IPS-20b (cell line): ENCODE measurements around the gene C3orf20.

Experiments used
- H3K27ac ChIP-seq: one replicate; pipeline ENCODE4 v1.5.1; 2013; ENCODE audit warnings: low read length
- H3K27me3 ChIP-seq: 2 replicates; pipeline ENCODE4 v1.6.1; 2013; ENCODE audit warnings: mild to moderate bottlenecking, low read length, inconsistent platforms; ENCODE audit not compliant: insufficient read depth
- H3K36me3 ChIP-seq: 2 replicates; pipeline ENCODE4 v1.6.1; 2013; ENCODE audit warnings: low read depth, mild to moderate bottlenecking, inconsistent platforms, low read length, moderate library complexity; ENCODE audit not compliant: insufficient read depth
- H3K4me1 ChIP-seq: 2 replicates; pipeline ENCODE4 v1.6.1; 2013; ENCODE audit warnings: mild to moderate bottlenecking, control low read depth, inconsistent platforms, low read length, moderate library complexity; ENCODE audit not compliant: insufficient read depth
- H3K4me3 ChIP-seq: 2 replicates; pipeline ENCODE4 v1.5.1; 2013; ENCODE audit warnings: mild to moderate bottlenecking, low read length, inconsistent platforms
- H3K9ac ChIP-seq: 2 replicates; pipeline ENCODE4 v1.6.1; 2013; ENCODE audit warnings: low read depth, mild to moderate bottlenecking, inconsistent platforms, low read length, moderate library complexity
- H3K9me3 ChIP-seq: 2 replicates; pipeline ENCODE4 v1.6.1; 2013; ENCODE audit warnings: mild to moderate bottlenecking, low read depth, low read length, inconsistent platforms; ENCODE audit not compliant: insufficient read depth

Gene C3orf20

DNA sequence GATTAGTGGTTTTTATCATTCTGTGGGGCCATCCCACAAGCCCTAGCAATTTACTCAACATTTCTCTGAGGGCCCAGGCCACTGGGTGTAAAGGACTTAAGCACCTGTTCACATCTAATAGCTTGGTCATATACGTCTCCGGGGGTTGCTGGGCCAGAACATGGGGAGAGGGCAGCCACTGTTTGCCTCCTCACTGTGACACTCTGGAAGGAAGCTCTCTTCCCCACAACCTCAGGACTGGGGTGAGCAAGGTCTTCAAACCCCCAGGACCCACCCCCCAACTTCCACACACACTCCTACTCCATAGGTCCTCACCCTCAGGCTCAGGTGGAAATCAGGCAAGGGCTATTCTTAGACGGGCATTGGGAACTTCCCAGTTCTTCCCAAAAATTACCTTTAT, 28.9 kb downstream of the C3orf20 start:
- no peak overlapping the region for H3K27ac ChIP-seq

DNA sequence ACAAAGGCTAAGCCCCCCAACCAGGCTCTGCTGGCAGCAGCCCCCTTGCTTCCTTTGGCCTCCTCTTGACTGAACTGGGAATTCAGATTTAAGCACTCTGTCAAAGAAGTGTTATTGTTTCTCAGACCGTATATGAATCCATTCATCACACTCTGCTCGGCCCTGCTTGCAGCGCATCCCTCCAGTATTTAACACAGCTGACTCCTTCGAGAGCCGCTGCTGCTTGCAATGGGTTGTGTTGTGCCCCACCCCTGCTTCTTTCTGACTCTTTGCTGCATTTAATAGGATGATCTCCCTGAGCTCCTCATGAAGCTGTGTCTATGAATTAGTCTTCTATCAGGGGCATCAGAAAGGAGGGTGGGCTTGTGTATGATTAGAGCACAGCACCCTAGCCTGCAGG, 31.2 kb downstream of the C3orf20 start:
- Histone ChIP-seq H3K27ac (no peak overlapping the region), H3K9ac (no peak overlapping the region), H3K4me3 (no peak overlapping the region), H3K4me1 (no peaks in the 10 kb centered on the region), H3K36me3 (no peaks in the 10 kb centered on the region), H3K27me3 (no peaks in the 10 kb centered on the region; the same call in 1 of the 2 replicates), H3K9me3 (no peaks in the 10 kb centered on the region)

More for the DNA sequence above, 28.9 kb downstream of the C3orf20 start:
- Histone ChIP-seq H3K4me1 (no peaks in the 10 kb centered on the region), H3K4me3 (no peak overlapping the region), H3K36me3 (no peaks in the 10 kb centered on the region), H3K9me3 (no peaks in the 10 kb centered on the region), H3K27me3 (no peaks in the 10 kb centered on the region; the same call in 1 of the 2 replicates), H3K9ac (no peak overlapping the region)

DNA sequence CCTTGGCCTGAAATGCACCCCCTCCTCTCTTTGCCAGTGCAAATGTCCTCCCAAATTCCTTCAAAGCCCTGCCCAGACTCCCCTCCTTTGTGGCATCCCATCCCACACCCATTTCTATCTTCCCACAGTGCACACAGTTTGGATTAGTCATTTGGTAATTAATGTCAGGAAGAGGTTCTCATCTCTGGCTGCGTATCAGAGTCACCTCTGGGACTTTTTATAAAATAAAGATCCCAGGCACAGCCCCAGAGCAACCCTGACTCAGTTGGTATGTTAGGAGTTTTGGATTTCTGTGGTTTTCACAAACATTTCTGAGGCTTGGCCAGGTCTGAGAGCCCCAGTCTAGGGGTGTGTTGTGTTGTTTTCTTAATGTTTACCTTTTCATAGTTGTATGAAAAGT, 41.6 kb downstream of the C3orf20 start:
- no peaks in the 10 kb centered on the region for H3K9me3 ChIP-seq
- no peak overlapping the region for H3K9ac ChIP-seq
- H3K36me3 ChIP-seq: no peaks in the 10 kb centered on the region
- H3K4me3 ChIP-seq: no peak overlapping the region
- H3K27me3 ChIP-seq: peaks cover 4% of the 10 kb centered on the region; the same call in 1 of the 2 replicates
- no peaks in the 10 kb centered on the region for H3K4me1 ChIP-seq
- H3K27ac ChIP-seq: no peak overlapping the region

DNA sequence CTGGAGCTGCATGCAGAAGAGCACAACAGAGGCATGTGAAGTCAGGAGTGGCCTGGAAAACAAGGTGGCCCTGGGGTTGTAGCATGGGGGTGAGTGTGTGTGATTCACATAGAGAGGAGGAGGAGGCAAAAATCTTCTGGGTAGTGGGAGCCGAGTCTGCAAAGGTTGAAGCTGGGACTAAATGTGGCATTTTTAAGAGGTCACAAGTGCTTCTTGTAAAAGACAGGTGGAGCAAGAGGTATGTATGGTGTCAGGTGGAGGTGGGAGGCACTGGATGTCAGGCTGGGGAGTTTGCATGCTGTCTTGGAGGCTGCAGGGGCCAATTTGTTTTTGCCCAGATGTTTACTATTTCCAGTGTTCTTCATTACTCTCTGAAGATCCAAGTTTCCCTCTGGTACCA, 42.4 kb downstream of the C3orf20 start:
- H3K9ac ChIP-seq: no peak overlapping the region
- H3K27ac ChIP-seq: no peak overlapping the region
- no peaks in the 10 kb centered on the region for H3K9me3 ChIP-seq
- H3K36me3 ChIP-seq: no peaks in the 10 kb centered on the region
- H3K27me3 ChIP-seq: peaks cover 4% of the 10 kb centered on the region; the same call in 1 of the 2 replicates
- no peak overlapping the region for H3K4me3 ChIP-seq
- H3K4me1 ChIP-seq: no peaks in the 10 kb centered on the region

DNA sequence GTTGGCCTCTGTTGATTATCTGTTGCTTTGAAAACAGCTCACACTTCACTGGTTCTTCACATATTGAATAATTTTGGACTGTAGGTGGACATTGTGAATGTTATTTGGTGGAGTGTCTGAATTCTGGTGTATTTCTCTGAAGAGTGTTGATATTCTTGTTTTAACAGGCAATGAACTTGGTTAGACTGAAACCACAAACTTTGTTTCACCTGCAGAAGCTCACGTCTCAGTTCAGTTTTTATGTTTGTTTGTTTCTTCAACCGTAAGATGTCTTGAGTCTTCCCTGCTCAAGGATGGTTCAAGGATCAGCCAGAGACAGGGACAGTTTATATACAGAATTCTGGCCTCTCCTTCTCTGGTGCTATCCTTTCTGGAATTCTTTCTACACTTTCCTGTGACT, 43.6 kb downstream of the C3orf20 start:
- H3K36me3 ChIP-seq: no peaks in the 10 kb centered on the region
- H3K4me3 ChIP-seq: no peak overlapping the region
- H3K27ac ChIP-seq: no peak overlapping the region
- H3K27me3 ChIP-seq: peaks cover under 1% of the 10 kb centered on the region; the same call in 1 of the 2 replicates
- H3K4me1 ChIP-seq: no peaks in the 10 kb centered on the region
- H3K9ac ChIP-seq: no peak overlapping the region
- H3K9me3 ChIP-seq: no peaks in the 10 kb centered on the region

DNA sequence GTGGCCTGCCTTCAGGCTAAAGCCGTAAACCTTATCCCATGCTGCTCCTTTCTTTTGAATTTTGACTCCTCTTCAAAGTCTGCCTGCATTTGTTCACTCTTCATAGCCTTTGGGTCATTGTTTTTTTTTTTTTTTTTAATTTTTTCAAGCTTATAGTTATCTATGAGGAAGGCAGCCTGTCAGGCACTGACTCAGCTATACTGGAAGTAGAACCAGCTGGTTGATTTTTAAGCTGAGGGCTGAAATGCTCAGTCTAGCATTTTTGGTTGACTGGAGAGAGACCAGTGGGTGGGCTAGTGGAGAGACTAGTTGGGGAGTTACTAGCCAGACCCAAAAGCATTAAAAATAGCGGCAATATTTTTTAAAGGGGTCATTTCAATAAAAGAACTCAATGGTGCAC, 44.1 kb downstream of the C3orf20 start:
- no peak overlapping the region for H3K9ac ChIP-seq
- H3K27me3 ChIP-seq: no peaks in the 10 kb centered on the region; the same call in 1 of the 2 replicates
- H3K27ac ChIP-seq: no peak overlapping the region
- no peaks in the 10 kb centered on the region for H3K4me1 ChIP-seq
- H3K36me3 ChIP-seq: no peaks in the 10 kb centered on the region
- H3K4me3 ChIP-seq: no peak overlapping the region
- no peaks in the 10 kb centered on the region for H3K9me3 ChIP-seq

DNA sequence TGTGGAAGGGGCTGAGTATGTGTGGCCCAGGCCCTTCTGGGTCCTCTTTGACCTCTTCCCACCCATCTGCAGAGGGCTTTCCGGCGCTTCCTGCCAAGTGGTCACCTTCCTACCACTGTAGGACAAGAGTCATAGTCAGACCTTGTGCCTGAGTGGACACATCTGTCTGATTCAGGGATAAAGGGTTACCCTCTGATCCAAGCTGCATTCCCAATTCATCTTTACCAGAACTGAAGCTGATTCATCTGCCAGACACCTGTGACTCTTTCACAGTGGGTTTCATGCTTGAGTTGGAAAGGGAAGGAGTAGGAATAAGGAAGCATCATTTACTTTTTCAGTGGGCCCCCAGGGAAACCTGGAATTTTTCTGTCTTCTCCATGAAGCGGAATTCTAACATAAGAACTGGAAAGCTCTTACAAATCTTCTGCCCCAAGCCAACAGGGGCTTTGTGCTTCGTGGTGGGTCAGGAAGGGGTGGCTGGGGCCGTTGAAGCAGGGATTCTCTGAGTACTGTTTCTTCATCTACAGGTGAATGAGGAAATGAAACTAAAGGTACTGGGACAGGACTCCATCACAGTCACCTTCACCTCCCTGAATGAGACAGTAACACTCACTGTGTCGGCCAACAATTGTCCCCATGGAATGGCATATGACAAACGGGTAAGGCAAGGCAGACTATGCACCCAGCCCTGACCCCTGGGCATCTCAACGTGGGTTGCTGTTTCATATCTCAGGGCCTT, 46.4 kb downstream of the C3orf20 start:
- H3K4me1 ChIP-seq: no peaks in the 10 kb centered on the region
- no peaks in the 10 kb centered on the region for H3K27me3 ChIP-seq
- H3K36me3 ChIP-seq: no peaks in the 10 kb centered on the region
- H3K9ac ChIP-seq: no peak overlapping the region
- no peaks in the 10 kb centered on the region for H3K9me3 ChIP-seq
- H3K4me3 ChIP-seq: no peak overlapping the region
- no peak overlapping the region for H3K27ac ChIP-seq

DNA sequence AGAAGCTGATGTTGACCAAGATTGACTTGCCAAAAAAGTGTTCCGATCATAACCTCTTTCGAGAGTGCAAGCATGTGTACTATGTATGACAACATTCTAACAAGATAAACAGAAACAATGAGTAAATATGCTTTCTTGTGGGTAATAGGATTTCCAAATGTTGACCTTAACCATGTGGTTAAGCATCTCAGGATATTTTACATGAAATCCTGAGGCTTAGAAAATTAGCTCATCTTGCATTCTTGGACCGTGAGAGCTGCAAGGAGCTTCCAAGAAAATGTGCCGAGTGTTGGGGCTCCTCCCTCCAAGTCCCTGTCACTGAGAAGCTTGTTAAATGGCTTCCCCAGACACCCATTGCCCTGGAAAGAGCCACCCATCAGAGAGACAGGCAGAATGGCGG, 50.1 kb downstream of the C3orf20 start:
- no peak overlapping the region for H3K4me3 ChIP-seq
- H3K4me1 ChIP-seq: no peaks in the 10 kb centered on the region
- H3K27me3 ChIP-seq: no peaks in the 10 kb centered on the region
- no peak overlapping the region for H3K9ac ChIP-seq
- H3K27ac ChIP-seq: no peak overlapping the region
- no peaks in the 10 kb centered on the region for H3K36me3 ChIP-seq
- no peaks in the 10 kb centered on the region for H3K9me3 ChIP-seq

DNA sequence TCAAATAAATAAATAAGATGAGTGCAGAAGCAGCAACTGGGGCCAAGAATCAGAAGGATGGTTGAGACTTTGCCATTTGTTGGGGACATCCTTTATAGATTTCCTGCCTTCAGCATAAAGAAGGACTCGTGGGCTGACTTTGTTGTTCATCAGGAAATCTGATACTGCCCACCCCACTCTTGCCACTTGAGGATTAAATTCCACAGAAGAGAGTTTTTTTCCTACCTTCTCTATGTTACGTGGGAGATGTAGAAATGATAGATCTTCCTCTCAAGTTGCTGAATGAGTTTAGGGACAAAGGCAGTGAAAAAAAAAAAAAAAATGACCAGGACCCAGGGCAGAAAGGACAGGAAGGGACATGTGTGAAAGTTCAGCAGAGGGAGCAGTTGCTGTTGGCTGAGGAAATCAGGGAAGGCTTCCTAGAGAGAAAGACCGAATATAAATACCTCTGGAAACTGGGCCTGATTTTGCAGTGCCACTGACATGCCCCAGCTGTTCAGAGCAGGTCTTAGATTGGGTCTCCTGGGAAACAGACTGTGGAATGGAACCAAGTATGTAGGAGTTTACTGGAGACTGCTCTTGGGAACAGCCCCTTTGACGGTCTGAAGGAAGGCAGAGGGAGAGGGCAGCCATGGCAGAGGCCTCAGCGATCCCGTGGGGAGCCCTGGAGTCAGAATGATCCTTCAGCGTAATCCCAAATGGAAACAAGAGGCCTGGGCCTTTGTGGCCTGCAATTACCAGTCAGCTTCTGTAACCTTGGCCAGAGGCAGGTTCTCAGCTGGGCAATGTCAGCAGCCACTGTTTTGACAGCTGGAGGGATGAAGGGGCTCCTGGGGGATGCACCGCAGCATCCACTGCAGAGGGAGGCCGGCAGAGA, 50.9 kb downstream of the C3orf20 start:
- Histone ChIP-seq H3K9me3 (no peaks in the 10 kb centered on the region), H3K9ac (no peak overlapping the region), H3K36me3 (no peaks in the 10 kb centered on the region), H3K27ac (no peak overlapping the region), H3K4me1 (no peaks in the 10 kb centered on the region), H3K4me3 (no peak overlapping the region), H3K27me3 (no peaks in the 10 kb centered on the region)

DNA sequence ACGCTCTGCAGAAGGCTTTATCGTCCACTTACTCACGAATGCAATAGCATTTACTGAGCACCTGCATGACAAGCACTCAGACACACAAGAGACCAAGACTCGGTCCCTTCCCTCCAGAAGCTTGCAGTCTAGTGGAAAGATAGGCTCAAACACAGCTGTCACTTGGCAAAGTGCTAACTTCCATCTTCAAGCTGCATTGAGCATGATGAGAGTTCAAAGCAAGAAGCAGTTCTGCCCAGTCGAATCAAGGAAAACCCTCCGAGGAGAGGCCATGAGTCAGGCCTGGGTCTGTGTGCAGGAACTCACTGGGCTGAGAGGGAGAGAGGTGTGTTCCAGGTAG, 51.5 kb downstream of the C3orf20 start:
- H3K36me3 ChIP-seq: no peaks in the 10 kb centered on the region
- no peak overlapping the region for H3K9ac ChIP-seq
- no peaks in the 10 kb centered on the region for H3K9me3 ChIP-seq
- no peak overlapping the region for H3K27ac ChIP-seq
- H3K27me3 ChIP-seq: no peaks in the 10 kb centered on the region
- H3K4me3 ChIP-seq: no peak overlapping the region
- no peaks in the 10 kb centered on the region for H3K4me1 ChIP-seq

DNA sequence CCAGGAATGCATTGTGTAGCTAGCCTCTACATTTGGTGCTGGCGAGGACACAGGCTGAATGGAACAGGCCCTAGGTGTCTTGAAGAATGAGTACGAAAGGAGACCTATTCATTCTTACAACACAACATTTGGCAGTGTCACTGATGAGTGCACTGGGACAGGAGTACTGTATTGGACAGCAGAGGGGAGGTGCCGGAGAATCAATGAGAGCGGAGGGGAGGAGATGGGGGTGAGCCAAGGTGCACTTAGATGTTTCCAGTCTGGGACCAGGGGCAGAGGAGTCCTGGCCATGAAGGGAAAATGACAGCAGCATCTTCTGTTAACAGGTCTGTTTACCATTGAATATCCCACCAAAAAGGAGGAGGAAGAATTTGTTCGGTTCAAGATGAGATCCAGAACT, 53.2 kb downstream of the C3orf20 start:
- Histone ChIP-seq H3K9ac (no peak overlapping the region), H3K9me3 (no peaks in the 10 kb centered on the region), H3K27ac (no peak overlapping the region)

More for the DNA sequence above, 53.2 kb downstream of the C3orf20 start:
- no peak overlapping the region for H3K4me3 ChIP-seq
- no peaks in the 10 kb centered on the region for H3K36me3 ChIP-seq
- no peaks in the 10 kb centered on the region for H3K4me1 ChIP-seq
- no peaks in the 10 kb centered on the region for H3K27me3 ChIP-seq
